GM18498 (cell line): ENCODE data around the gene SIRT3.
"Not testable (repeated sequence)": the region's sequence is repeated elsewhere in the genome, so short reads cannot be mapped to it uniquely, and the experiment has no call there.

Experiments used
- ATAC-seq: cut with Tn5 transposase; IDR thresholded peaks from one replicate; pipeline ENCODE4 v1.9.1; 2021; ENCODE audit warnings: mild to moderate bottlenecking, moderate library complexity; ENCODE audit not compliant: unreplicated experiment

Gene SIRT3

DNA sequence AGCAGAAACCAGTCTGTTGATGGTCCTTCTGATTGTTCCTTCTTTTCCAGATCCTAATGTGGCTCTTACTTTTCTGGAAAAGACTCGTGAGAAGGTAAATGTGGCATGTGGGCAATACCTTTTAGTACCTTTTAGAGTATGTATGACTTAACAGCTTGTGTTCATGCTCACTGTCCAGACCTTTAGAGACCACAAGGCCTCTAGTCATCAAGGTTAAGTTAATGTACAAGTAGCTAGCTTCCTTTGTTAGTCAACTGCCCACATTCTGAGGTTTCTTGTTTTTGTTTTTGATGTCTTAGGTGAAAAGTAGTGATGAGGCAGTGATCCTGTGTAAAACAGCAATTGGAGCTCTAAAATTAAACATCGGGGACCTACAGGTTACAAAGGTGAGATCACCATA, 8.2 kb upstream of the SIRT3 start:
- ATAC-seq = no peak

DNA sequence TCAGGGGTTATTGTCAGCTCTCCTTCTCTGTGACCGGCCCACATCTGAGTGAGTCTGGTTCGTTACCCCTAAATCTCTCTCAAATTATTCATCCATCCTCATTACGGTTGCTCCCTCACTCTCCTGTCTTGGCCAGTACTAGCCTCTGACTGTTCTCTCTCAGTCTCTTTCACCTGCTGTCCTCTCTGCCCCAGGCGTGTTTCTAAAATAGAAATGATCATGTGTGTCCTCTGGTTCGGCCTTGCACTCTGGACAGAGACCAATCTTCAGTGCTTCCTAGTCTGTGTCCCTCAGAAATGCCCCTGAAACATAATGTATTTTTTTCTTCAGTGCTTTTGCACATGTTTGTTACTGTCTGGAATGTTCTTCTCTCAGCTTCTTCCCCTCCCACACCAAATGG, 5.5 kb upstream of the SIRT3 start:
- ATAC-seq = no peak

GRCh38 chr11:240315-240714, 4.2 kb upstream of the SIRT3 start:
- no peak for ATAC-seq

DNA sequence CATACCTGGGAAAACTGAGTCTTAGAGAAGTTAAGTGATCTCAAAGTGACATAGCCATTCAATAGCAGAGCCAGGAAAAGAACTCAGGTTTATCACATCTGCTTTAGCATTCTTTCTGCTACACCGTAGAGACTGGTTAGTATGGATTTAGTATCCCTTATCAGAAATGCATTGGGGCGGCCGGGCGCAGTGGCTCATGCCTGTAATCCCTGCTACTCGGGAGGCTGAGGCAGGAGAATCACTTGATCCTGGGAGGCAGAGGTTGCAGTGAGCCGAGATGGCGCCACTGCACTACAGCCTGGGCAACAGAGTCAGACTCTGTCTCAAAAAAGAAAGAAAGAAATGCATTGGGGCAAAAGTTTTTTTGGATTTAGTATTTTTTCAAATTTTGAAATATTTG, 2.2 kb upstream of the SIRT3 start:
- ATAC-seq = not testable (repeated sequence)

GRCh38 chr11:236774-237767, 929 bp upstream of the SIRT3 start, which contains the start of gene PSMD13:
Gene PSMD13, plus strand, starts transcription at chr11:236976. Its CDS starts 74 bp downstream, at chr11:237050.
- ATAC-seq = peak; percentile 82

DNA sequence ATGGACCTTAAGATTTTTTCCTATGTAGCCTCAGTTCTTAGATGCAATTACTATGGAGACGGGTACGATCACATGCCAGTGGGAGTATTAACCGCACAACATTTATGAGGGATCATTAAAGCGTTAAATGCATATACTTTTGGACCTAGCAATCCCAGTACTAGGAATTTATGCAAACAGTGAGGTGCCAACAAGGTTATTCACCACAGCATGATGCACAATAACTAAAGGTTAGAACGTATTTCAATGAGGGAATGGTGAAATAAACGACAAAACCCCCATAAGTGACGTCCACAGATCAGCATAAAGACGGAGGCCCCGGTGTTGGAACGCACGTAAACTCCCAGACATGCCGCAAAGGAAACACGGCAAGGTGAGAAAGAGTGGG, 539 bp downstream of the SIRT3 start:
- no peak for ATAC-seq

GRCh38 chr11:235180-235579, 962 bp downstream of the SIRT3 start:
- no peak for ATAC-seq

DNA sequence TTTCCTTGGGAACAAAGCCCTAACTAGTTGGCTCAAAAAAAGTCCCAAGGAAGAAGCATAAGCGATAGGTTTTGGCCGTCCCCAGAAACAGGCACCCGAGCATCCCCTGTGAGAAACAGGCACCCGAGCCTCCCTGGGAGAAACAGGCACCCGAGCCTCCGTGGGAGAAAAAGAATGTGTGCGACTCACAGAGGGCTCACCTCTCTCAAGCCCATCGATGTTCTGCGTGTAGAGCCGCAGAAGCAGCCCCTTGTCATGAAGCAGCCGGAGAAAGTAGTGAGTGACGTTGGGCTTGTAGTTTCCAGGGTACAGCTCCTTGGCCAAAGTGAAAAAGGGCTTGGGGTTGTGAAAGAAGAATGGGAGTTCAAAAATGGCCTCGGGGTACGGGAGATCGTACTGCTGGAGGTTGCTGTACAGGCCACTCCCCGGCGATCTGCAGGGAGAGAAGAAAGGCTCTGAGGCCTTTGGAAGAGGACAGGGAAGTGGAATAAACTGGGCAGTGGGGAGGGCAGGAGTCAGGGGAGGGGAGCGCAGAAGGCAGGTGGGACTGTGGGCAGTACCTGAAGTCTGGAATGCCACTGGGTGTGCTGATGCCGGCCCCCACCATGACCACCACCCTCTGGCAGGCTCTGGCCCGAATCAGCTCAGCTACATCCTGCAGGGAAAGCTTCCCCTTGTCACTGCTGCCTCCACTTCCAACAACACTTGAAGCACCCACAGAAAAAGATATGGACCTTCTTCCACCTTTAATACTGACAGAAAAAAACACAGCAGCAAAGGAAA, 3.2 kb downstream of the SIRT3 start:
- no peak for ATAC-seq

- ATAC-seq = no peak
Observed at GRCh38 chr11:230431-230830, 5.7 kb downstream of the SIRT3 start.

GRCh38 chr11:227824-228379, 8.2 kb downstream of the SIRT3 start:
- ATAC-seq = no peak

DNA sequence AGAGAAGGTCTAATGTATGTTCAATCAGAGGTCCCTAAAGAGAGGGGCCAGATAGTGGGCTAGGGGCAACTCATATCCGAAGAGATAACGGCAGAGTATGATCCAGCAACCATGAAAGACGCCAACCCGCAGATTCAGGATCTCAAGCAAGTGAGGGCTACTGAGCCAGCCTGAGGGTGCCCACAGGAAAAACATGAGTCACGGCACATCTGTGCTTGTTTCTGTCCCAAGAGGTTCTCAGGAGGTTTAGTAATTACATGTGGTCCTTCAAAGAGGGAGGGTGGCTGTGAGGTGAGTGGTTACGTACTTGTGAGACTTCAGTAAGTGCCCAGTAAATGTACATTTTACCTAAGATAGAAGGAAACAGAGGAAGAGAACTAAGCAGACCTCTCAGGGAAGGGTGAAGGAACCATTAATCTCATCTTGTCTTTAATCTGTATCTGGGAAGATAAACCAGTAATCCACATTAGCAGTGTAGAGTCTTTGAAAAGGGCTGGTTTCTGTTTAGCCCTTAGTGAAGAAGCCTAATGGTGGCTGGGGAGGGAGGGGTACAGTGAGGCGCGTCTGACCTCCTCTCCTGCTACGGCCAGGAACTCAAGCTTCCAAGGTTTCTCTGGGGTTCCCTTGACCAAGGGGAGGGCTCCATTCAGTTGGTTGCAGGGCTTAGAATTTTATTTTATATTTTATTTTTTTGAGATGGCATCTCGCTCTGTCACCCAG, 10.2 kb downstream of the SIRT3 start:
- ATAC-seq = no peak

- ATAC-seq = no peak
Observed at GRCh38 chr11:224424-224823, 11.7 kb downstream of the SIRT3 start.

DNA sequence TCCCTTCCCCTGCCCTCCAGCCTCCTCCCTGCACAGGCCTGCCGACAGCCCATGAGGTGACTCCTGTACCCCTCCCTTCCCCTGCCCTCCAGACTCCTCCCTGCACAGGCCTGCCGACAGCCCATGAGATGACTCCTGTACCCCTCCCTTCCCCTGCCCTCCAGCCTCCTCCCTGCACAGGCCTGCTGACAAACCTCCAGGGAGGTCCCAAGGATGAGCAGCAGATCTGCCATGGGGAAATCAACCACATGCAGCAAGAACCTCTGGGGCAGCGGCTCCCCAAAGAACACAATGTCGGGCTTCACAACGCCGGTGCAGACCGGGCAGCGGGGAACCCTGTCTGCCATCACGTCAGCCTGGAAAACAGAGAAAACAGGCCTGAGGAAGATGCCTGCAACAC, 12.3 kb downstream of the SIRT3 start:
- ATAC-seq = no peak

DNA sequence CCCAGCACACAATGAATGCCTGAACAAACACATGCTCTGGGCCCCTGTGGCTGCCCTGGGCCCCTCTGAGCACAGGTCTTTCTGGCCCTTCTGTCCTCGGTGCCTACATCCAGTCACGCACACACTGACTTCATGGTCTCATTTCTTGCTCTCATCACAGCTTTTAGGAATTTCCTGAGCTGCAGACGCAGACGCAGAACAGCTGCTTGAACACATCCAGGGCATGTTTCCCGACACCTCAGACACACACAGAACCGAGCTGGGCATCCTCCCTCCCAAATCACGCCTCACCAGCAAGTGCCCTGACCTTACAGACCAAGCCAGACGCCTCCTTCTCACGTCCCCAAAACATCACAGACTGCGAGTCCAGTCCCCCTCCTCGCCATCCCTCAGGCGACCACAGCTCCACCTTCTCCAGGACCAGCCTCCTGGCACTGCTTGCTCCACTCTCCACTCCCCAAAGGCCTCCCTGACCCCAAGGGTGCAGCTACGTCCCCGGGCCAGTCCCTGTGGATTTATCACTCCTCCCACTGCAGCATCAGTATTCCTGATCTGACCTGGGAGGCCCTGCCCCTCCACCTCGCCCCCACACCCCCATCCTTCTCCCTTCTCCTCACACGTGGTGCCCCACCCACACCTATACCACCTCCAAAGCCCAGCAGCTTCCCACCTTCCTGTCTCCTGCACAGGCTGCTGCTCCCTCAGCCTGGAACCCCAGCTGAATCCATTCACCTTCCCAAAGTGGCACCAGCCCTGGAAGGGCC, 12.9 kb downstream of the SIRT3 start:
- no peak for ATAC-seq

DNA sequence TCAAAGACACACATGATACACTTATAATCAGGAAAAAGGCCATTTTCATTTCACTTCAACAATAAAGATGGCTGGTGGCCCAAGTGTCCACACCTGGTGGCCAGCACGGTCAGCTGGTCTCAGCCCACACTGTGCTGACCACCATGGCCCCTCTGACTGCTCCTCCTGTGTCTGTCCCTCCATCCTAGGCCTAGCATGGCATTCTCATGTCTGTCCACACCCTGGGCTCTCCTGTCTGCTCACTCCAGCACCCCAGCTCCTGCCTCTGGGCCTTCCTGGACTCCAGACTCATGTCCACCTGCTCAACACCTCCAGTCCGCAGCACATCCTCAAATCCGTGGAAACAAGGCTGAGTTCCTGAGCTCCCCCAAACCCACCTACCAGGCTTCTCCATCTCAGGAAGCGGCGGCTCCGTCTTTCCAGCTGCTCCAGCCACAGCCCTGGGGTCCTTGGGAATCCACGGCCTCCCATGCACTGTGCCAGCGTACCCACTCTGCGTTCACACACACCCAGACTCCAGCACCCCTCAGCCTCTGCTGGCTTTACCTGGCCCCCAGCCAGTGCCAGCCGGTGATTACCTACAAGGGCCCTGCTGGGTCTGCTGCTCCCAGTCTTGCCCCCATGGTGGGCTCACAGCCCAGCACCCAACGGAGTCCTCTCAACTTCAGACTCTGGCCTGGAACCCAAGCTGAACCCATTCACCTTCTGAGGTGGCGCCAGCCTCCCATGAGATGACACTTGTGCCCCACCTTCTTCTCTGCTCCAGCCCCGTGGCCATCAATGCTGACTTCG, 13.9 kb downstream of the SIRT3 start:
- ATAC-seq = no peak

DNA sequence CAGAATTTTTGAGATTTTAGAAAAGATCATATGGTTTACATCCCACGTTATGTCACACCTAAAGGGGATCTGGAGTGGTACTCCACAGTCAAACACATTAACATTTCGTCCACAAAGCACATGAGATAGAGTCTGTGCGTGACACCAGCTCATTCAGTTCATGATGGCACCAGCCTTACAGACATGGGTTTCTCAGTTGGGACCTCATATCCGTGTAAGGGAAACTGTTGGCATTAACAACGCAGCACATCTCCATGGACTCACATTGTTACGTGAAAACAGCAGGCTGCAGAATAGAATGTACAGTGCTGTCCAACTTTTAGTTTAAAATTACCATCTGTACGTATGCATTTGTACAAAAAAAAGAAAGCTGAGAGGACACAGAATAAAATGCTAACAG, 14.6 kb downstream of the SIRT3 start:
- no peak for ATAC-seq

DNA sequence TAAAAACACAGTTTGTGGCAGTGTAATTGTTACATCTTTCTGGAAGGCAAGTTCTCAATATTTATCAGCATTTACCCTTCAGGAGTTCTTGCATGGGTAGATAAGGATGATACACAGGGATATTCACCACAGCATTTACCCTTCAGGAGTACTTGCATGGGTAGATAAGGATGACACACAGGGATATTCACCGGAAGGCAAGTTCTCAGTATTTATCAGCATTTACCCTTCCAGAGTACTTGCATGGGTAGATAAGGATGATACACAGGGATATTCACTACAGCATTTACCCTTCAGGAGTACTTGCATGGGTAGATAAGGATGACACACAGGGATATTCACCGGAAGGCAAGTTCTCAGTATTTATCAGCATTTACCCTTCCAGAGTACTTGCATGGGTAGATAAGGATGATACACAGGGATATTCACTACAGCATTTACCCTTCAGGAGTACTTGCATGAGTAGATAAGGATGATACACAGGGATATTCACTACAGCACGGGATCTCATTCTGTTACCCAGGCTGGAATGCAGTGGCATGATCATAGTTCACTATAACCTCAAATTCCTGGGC, 15.4 kb downstream of the SIRT3 start:
- not testable (repeated sequence) for ATAC-seq

DNA sequence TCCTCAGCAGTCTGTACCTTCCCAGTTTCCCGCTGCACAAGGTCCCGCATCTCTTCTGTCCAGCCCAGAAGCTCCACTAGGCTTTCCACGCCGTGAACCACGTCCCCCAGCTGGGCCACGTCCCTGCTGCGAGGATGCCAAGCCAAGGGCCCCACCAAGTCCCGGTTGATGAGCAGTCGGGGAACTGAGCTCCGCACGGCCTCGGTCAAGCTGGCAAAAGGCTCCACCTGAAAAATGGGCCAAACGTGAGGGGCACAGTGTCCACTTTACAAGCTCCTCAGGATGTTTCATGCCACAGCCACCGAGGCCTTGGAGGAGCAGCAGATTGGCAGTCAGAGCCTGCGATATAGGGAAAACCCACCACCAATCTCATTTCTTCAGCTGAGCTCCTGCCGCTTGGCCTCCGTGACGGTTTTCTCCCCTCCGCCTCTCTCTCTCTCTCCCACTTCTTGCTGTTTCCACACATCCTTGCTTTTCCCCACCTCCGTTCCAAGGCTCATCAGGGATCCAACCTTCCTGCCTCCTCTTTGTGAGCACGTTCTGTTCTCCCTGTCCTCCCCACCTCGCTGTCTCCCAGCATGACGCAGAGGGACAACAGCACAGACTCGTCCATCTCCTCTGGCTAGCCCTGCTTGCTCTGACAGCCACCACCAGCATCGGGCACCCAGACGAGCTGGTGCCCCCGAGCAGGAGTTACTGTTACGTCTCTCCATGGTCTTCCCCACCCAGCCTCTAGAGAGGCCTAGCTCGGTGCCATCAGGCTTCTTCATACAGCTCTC, 17.1 kb downstream of the SIRT3 start:
- no peak for ATAC-seq
